GM12872 (cell line): Measurements from ENCODE around the gene ARHGAP22.

Experiments
- TF ChIP-seq, protein P1 (sequence below): IDR thresholded peaks from 3 replicates; pipeline ENCODE4 v1.5.1; 2011; ENCODE audit warnings: low read depth, mild to moderate bottlenecking, low read length, moderate library complexity; ENCODE audit not compliant: insufficient read depth

The ARHGAP22 gene

DNA sequence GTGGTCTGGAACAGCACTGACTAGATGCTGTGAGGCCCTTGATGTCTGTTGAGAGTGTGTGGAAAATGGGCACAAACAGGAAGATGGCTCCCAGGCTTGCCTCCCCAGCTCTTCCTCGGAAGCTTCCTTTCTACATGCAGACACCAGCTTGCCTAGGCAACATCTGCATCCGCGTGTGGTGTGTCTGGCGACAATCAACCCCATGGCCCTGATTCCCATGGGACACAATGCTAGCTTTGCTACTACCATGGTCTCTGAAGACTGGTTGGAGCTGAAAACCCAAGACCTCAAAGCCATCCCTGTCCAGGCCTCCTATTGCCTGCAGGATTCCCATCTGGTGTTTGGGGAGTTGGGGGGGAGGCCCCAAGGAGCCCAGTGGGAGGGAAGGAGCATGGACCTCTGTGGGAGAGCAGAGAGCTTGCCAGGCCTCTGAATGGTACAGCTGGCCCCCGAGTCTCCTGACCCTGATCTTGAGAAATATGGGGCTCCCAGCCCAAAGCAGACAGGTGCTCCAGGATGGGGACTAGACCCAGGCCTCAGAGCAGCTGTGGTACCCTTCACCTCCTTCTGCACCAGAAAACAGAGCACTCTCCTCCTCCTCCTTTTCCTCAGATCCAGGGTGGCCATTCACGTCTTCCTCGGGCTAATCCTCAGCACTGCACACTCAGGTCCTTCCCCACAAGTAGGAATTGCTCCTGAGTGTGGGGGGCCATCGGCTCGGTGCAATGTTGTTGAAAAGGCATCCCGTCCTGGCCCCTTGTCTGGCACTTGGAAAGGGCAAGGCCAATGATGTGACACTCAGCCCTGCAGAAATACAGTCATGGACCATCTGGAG, 57.6 kb downstream of the ARHGAP22 start:
- TF ChIP-seq, protein P1, sequence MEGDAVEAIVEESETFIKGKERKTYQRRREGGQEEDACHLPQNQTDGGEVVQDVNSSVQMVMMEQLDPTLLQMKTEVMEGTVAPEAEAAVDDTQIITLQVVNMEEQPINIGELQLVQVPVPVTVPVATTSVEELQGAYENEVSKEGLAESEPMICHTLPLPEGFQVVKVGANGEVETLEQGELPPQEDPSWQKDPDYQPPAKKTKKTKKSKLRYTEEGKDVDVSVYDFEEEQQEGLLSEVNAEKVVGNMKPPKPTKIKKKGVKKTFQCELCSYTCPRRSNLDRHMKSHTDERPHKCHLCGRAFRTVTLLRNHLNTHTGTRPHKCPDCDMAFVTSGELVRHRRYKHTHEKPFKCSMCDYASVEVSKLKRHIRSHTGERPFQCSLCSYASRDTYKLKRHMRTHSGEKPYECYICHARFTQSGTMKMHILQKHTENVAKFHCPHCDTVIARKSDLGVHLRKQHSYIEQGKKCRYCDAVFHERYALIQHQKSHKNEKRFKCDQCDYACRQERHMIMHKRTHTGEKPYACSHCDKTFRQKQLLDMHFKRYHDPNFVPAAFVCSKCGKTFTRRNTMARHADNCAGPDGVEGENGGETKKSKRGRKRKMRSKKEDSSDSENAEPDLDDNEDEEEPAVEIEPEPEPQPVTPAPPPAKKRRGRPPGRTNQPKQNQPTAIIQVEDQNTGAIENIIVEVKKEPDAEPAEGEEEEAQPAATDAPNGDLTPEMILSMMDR = no peak

DNA sequence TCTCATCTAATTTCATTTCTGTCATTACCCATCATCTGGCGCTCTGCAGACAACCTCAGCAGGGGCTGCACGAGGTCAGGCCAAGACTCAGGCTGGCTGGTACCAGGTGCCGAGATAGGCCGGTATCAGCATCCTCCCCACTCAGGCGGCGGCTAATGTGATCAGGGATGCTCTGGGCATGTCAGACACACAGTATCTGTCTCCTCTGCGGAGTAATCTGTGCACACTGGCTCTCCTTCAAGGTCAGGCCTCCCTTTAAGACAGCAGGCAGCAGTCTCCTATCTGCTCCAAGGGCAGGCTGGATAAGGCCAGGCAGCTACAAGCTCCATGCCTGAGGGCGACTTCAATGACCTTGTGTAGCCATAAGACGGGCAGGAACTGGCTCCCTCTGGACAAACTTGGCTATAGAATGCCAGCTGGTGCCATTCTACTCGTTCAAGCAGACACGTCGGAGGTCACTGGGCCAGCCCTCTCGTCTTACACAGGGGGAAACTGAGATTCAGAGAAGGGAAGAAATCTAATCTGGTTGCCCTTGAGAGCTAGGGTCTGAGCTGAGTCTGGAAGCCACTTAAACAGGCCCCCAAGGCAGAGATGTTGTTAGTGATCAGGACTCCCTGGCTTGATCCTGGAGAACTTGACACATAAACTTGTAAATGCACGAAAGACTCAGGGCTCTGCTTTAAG, 59.3 kb downstream of the ARHGAP22 start:
- TF ChIP-seq, protein P1 = no peak

DNA sequence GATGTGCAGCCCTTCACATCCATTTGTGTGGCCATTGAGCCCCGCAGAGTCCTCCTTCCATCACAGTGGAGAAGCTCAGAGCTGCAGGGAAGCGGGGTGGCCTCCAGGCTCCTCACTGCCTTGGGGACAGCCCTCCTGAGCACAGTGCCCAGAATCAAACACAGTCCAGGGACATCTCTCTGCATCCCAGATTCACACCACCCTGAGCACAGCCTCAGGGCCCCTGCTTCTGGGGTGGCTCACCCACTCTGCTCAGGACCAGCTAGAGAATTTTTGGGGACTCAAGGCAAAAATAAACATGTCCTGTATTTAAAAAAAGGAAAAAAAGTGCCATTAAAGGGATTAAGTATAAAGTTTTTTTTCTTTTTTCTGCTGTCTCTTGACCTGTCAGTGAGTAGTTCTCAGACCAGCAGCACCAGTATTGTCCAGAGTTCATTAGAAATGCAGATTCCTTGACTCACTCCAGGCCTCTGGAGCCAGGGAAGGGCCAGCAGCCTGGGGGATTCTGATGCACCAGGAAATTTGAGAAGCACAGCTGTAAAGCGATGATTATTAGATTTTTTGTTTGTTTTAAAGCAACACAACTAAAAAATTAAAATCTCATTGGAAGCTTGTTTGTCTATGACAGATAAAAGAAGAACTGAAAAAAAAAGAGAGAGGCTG, 61.6 kb downstream of the ARHGAP22 start:
- TF ChIP-seq, protein P1 = no peak

DNA sequence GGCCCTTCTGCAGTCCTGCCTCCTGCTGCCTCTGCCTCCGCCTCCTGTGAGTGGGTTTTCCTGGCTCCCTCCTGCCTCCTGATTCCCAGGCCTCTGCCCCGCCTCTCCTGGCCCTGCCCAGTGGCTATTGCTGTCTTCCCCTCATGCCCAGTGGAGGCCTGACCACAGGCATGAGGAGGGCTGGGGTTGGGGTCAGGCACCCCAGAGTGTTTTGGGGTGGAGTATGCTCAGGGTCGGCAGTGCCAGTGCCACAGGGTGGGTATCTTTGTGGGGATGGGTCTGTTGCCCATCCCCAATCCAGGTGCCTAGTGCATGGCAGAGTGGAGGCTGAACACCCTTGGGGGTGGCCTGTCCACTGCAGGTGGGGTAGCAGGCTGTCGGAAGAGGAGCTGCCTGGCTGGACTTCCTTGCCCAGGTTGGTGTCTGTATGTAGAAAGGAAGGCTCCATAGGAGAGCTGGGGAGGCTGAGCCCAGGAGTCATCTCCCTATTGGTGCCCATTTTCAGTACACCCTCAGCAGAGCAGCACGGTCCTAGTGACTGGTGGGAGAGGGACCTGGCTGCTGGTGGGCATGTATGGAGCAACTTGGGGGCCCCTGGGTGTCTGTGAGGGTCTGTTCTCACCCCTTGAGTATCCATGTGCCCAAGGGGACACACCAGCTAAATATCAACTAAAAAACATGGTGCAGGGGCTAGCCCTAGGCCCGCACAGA, 62.2 kb downstream of the ARHGAP22 start:
- TF ChIP-seq, protein P1 = no peak

DNA sequence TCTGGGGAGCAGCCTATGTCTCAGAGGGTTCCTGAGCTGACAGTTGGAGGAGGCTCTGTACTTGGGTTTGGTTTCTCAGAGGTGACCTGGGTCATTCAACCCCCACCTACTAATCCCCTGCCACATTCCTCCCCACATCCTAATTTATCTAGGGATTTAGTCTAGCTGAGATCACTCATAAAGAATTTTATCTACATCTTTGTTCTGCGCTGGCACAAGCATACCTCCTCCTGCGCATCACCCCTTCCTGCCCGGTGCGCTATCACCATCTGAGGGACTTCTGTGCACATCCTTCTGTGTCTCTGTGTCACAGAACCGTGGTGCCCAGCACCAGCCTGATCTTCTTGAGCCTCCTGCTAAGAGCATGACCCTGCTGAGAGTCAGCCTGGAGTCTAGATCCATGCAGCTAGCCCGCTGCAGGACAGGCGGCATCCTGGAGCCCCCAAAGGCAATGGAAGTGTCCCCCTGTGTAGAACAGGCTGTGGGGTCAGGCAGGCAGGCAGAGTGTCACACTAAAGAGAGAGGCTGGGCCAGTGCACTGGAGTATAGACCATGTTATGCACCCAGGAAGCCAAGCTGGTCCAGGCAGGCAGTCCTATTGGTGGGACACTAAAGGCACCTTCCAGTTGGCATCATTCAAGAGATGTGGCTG, 63.6 kb downstream of the ARHGAP22 start:
- TF ChIP-seq, protein P1 = no peak

DNA sequence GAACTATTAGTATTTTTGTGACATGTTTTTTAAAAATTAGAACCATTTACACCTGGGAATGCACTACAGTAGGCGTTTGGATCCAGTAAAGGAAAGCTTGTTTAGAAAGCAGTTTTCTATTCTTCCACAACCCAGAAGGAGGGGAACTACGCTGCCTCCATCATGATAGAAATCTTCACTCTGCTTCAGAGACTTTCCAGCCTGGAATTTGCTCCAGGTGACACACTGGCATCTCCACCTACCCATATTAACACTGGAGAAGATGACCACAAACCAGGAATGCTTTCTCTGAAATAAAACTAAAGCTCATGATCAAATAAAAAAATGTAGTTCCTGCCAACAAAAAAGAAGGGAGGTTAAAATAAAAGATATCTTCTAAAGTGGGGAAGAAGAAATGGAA, 66.3 kb downstream of the ARHGAP22 start:
- TF ChIP-seq, protein P1 = no peak
